ENCODE results near the gene SEC31B.

SEC31B gene

DNA sequence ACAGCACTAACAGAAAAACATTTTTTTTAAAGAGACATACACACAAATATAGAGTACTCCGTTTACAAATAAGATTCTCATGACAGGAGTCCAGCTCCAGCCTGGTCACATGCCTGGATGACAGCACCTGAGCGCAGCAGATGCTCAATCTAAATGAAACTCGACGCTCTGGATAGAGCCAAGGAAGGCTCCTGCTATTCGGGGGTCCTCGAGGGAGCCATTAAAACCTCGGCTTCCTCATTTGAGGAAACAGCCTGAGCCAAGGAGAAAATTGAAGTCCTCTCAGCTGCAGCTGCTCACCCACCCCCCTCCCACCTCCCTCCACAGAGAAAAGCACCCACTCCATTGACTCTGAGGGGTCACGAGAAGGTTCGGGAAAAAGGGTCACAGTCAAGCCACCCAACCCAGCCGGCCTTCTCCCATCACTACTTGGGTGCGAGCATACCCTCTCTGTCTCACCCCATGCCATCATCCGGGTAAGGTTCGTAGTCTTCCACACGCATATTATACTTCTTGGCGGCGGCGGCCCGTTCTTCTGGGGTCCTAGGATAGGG is 9.3 kb upstream of the SEC31B start:
- DNase-seq: no peak

DNA sequence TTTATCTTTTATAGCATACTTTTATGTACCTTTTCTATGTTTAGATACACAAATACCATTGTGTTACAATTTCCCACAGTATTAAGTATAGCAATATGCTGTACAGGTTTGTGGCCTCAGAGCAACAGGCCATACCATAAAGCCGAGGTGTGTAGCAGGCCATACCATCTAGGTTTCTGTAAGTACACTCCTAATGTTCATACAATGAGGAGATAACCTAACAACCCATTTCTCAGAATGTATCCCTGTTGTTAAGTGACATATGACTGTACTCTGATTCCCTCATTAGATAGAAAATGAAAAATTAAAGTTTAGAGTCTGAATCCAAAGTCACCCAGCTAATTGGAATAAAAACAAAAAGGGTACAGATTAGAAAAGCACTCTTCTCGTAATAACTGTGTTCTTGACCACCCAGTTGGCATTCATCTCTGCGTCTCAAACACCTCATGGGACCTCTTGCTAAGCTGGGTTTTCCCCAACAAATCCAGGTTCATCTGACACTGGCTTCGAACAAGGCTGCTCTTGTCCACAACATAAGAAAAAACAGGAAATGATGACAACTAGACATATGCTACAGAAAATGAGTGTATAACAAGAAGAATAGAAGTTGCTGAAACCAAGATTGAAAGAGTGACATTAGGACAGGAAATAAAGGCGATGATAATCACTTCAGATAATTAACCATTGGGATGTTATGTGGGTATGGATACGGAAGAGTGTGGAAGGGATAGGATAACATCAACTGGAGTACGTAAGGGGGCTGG is 8.6 kb upstream of the SEC31B start:
- peak; percentile 27 to 57 for DNase-seq

DNA sequence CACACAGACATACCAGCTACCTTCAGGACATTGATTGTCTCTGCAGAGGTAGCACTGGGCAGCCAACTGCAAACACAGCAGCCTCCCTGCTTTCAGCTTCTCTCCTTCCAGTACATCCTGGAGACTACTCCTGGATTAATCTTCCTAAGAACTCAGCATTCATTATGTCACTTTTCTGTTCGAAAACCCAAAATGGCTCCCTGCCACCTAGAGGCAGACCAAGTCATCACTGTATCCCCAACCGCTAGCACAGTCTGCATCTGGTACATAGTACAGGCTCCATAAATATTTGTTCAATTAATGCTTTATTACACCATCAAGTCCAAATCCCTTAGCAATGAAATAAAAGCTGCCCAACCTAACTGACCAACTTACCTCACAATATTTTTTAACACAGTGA is 5.0 kb upstream of the SEC31B start:
- DNase-seq: no peak

DNA sequence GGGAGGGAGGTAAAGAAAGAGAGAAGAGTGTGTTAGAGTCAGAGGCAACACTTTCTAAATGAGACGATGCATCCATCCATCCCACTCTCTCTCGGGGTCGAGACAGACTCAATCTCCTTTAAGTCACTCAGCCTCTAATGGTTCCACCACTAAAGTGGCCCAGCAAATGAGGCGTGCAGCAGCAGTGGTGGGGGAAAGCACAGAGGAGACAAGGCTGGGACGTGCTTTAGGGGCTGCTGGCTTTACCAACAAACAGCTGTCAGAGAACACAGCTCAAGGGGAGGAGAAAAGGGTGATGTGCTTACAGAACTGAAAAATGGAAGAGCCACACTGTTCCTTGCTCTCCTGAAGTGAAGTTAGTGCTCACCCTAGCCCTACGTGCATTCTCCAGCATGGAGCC is 4.5 kb upstream of the SEC31B start:
- no peak for DNase-seq

DNA sequence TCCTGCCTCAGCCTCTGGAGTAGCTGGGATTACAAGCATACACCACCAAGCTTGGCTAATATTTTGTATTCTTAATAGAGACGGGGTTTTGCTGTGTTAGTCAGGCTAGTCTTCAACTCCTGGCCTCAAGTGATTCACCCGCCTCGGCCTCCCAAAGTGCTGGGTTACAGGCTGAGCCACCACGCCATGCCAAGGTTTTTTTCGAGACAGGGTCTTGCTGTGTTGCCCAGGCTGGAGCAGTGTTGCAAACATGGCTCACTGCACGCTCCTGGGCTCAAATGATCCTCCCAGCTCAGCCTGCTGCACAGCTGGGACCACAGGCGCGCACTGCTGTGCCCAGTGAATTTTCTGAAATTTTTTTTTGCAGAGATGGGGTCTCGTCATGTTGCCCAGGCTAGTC is 3.3 kb upstream of the SEC31B start:
- DNase-seq: no peak

DNA sequence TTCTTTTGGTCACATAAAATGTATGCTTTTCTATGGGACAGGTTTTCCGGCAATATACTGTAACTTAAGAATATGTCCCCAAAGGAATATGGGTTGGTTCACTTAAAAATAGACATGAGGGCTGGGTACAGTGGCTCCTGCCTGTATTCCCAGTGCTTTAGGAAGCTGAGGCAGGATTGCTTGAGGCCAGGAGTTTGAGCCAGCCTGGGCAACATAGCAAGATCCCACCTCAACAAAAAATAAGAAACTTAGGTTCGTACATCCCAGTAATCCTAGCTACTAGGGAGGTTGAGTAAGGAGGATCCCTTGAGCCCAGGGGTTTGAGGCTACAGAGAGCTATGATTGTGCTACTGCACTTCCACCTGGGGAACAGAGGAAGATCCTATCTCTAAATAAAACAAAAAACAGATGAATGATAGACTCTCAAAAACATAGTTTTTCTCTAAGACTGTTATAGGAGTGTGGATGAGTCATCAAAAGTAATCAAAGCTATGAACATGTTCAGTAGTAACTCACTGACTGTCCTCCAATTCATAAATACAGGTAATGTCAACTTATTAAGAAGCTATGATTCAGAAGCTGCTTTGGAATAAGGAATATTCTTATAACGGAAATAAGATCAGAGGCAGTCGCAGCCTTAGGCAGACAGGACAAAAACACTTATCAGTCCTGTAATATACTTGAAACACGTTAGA is 2.6 kb upstream of the SEC31B start:
- no peak for DNase-seq

DNA sequence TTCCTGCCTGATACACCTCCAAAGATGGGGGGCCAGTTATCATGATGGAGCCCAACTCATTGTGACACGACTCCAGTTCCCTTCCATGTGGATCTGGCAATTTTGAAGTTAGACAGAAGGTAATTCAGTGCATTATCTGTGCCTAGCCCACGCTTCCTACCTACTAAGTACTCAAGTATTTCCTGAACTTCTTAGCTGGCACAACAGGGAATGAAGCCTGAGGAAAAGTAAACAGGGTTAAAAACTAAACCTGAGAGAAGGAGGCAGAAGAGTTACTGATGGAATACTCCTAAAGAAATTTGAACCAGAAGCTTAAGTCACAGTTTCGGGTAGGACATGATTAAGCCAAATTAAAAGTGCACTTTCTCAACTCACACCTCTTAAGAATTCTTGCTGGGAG is 1.1 kb upstream of the SEC31B start:
- no peak for DNase-seq

DNA sequence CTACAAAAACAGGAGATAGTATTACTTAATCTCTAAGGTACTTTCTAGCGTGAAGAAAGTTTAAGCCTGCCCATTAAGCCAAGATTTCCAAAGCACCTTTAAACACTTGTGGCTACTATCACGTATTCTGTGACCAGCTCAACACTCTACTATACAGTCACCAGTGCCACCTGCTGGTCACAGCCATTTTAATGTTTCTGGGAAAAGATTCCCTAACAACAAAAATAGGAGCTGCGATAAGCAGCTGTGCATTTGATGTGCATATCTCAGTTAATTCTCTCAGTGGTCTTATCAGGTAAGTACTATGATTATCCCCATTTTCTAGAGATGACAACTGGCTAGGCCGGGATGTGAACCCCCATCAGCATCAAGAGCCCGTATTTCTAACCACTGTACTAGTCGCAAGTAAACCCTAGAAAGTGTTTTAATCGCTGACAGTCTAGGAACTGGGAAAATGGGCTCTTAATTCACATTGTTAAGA is 860 bp downstream of the SEC31B start:
- peak; percentile 36 to 70 for DNase-seq

DNA sequence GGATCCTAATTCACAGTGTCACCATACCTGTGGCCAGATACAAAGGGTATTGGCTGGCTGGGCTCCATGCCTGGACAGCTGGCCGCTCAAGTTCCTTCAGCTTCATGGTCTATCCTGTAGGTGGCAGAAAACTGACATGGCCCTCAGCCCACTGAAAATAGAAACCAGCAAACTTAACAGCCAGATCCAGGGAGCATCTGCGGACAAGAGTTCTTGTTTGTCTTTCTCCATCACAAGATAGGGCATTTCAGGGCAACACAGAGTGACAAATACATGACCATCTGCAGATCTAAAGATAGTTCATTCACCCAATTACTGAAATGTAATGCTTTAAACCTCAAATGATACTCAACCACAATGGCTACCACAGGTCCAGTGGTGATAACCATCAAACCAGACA is 2.8 kb downstream of the SEC31B start:
- DNase-seq: no peak

DNA sequence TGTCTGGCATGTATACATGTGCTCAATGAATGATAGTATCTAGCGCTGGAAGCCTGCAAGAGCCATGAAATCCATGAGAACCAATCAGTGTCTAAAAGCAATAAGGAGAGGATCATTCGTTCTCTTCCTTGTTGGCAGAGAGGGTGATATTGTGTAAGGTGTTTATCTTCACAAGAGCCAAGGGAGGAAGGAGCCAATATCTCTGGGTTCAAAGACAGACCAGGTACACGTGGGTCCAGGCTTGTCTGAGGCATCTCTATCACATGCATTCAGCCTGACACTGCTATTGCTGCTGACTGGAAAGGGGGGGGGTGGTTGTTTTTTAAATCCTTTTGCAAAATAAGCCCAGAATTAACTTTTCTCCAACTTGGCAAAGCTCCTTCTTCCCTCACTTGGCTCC is 4.0 kb downstream of the SEC31B start:
- no peak for DNase-seq

DNA sequence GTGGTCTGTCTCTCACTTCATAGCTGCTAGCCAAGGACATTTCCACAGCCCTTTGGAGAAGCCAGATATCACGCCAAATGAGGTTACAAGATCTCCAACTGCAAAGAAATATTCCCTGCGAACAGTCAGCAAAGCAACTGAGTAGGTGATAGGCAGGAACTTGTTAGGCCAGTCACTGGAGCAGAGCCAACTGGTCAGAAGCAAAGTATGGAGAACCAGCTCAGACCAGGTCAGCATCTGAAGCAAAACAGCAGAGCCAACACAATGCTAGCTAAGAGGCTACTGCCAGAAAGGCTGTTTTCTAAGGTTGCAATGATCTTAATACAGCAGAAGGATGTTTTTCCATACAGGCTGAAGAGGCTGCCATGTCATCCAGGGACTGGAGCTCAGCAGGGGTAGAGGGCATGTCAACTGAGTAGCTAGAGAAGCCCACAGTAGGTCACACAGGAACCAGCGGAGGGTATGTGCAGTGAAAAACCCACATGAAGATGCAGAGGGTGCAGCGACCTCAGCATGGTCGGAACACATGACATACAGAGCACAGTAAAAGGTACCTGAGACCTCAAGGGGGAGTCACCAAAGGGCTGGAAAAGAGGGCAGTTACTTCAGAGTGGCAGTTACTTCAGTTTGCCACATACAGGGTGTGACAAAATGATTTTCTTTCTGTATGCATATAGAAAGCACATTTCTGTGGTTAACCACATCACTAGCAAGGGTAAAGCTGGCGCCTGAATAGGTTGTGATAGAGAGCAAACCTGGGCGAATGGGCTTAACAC is 8.9 kb downstream of the SEC31B start:
- DNase-seq: peak; percentile 60 to 77

DNA sequence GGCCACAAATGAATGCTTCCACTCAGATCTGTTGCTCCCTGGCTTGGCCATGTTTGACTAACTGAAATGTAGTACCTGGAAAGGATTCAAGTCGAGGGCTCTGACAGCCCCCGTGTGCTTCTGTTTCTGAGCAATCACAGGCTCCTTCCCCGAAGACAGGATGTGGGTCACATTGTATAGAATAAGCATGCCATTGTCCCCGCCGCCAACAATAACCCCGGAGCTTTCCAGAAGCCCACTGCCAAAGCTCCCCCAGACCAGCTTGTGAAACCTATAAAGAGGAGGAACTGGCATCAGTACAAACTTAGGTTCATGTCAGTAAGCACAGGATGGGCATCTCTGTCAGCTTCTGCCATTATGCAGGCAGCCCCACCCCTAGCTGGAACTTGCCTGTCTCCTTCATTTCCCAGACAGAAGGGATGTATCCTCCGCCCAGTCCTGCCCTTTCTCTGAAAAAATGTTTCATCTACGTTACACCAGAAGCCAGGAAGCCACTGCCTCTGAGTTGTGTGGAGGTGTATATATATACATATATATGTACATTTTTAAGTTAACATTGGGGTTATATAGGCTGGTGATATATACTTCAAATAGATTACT is 10.3 kb downstream of the SEC31B start:
- peak; percentile 15 to 28 for DNase-seq

DNA sequence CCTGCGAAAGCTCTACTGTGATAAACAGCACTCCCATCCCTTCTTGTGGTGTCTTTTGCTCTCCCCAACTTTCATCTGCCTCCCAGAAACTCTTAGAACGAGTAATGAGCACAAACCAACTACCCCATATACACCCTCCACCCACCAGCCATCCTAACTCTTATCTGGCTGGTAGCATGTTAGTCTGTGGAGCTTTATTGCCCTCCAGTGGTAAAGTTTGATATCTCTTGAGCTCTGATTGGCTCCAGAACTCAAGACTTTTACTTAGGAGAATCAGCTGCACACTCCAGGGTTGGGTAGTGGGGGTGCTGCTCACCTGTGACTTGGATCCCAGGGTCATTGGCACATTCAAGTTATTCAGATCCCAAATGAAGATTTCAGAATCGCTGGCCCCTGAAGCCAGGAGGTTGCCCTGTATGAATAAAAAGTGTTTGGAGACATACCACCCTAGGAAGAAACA is 10.9 kb downstream of the SEC31B start:
- DNase-seq: peak; percentile 40 to 78

DNA sequence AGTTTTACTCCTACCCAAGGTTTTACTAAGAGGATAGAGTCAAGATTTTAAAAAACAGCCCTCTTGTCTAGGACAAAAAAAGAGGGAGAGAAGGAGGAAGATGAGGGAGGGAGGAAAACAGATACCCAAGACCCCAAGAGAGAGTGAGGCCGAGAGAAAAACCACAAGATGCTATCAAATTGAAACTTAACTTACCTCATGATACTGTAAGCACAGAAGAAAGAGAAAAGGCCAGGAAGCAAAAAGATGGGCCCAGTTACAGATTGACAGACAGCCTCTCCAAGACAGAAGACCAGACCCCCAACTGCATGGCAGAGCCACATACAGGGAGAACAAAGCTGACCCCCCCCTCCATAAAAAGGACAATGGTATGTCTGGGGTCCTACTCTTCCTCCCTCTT is 11.4 kb downstream of the SEC31B start:
- DNase-seq: no peak

DNA sequence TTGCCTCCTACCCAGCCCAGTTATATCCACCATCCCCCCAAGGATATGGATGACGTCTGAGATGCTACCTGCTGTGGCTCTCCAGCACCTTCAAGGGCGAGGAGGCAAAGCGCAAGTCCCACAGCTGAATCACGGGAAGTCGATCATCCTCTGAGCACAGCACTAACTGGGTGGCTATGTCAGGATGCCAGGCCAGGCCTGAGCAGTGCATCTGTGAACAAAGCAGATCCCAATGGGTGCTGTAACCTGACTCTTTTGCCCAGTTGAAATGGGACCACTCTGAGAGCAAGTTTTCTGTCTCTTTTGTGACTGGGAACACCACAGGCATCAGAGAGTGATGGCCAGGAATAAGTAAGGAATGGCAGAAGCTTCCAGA is 12.3 kb downstream of the SEC31B start:
- no peak for DNase-seq

DNA sequence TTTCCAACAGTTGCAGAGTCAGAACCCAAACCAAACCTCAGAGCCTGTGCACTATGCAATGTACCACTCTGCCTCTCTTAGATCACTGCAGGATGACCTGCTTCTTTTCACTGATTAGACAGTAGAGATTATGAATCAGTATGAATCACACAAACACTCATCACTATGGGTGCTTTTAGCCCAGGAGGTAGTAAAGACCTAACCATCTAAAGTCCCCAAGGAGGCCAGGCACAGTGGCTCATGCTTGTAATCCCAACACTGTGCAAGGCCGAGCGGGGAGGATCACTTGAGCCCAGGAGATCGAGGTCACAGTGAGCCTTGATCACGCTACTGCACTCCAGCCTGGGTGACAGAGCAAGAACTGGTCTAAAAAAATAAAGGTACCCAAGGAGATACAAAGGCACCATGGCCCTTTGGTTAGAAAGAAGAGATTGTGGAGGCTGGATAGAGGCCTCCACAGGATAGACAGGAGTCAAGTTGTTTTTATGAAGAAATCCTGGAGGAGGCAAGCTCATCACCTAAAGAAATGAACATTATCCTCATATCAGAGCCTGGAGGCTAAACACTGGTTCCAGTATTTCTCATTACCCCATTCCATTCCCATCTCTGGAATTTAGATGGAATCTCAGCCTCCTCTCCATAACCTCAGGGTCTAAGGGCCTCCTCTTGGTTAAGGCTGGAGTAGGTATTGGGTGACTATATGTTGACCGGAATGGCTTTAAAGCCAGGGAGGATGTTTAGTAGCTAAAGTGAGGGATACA is 12.9 kb downstream of the SEC31B start:
- DNase-seq: no peak

DNA sequence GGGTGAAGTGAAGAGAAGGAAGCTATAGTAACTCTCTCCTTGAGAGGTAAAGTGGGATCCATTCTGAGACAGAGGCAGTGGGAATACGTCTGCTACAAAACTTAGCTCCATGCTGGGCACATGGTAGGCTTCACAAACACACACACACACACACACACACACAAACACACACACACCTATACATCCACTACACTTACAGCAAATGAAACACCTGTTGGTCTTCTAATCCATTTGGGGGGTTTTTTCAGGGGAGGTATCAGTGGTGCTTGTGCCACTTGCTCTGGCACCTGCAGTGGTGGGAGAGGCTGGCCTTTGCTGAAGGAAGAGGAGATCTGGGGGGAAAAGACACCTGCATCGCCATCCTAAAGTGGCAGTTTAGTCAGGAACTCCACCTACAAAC is 14.5 kb downstream of the SEC31B start:
- DNase-seq: no peak

DNA sequence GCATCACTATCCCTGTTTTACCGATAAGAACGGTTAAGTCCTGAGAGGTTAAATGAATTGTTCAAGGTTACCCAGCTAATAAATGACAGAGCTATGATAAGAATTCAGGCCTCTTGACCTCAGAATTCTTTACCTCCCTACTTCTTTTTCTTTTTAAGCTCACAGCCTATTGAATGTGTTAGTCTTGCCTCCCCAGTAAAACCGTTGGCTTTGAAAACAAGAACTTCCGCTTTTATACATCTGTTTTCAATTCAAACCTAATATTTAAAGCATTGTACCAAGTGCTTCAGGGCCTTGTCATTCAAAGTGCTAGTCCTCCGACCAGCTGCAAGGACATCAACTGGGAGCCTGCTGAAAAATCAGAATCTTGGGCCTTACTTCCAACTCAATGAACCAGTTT is 15.6 kb downstream of the SEC31B start:
- DNase-seq: no peak

DNA sequence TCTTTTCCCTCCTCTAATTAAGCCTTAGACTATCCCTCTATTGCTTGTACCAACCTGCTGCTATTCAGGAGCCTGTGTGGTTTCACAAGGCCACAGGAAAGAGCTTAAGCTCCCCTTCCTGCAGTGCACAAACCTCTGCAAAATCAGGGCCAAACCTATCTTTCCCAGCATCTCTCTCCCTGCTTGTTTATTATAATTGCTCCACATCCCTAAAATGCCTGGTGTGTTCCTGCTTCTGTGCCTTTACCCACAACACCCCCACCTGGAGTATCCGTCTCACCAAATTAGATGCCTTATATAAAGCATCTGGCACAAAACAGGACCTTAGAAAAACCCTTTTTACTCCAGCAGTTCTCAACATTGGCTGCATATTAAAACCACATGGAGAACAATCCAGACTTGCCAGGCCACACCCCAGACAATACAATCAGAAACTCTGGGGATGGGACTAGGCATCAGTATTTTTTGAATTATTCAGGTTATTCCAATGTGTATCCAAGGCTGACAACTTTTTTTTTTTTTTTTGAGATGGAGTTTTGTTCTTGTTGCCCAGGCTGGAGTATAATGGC is 16.7 kb downstream of the SEC31B start:
- no peak for DNase-seq

DNA sequence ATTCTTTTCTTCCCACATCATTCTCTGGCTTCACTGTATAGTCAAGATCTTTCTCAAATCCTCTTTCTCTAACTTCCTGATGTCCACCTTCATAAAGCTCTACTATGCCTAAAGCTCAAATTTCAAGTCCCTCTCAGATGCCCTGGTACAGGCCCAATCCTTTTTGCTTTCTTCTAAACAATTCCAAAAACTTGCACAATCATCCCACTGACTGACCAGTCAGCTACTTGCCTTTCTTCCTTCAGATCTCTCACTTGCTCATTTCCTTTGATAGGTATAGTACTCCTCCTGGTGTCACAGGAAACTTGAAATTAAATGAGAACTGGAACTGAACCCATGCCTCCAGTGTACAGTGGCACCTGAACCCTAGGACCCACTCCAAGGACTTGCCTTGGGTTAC is 18.2 kb downstream of the SEC31B start:
- no peak for DNase-seq

DNA sequence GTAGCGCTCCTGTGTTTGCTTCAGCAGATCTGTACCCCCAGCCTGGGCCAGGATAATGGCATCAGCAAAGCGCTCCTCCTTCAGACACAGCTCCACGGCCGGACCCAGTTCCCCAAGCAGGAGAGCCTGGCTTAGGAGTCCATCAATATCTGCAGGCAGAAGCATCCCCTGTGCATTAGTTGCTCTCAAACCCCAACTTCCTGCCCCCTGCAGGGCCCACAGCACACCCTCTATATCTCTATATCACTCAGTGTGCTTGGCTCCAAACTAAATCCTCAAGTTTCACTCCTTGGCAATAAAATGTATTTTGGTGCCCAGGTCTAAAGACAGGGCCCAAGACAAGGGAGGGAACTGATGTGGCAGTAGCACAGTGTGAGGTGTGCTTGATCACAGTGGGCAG is 21.6 kb downstream of the SEC31B start:
- no peak for DNase-seq

DNA sequence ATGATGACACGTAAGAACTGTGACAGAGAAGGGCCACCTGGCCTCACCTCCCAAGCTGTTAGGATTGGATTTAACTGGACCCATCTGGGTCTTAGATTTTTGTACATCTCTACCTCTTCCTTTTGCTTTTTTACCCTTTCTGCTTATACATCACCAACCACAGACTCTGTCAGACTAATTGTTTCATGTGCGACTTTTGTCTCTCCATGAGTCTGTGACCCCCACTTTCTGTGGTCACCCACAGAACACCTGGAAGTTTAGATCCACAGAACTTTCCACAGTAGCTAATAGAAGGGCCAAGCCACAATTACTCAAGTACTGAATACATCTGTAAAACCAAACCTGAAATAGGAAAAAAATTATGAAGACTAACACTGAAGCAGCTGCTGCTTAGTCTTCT is 23.1 kb downstream of the SEC31B start:
- no peak for DNase-seq

All from CD4-positive, alpha-beta T cell treated with Interleukin-1 beta for 1 hour (primary cell).